Endothelial cell (in vitro differentiated cells): Measurements from ENCODE around the gene CPAMD8. TPM values are rescaled to one million over a fixed set of nuclear protein-coding genes. Genes with fewer than 3 reads are reported as not detected.

Experiments
- DNase-seq: peaks from one replicate; pipeline ENCODE4 v3.0.0; 2021; ENCODE audit warnings: low spot score
- H3K27ac Mint-ChIP-seq: one replicate; pipeline ENCODE4 v1.8.0; 2021; ENCODE audit warnings: mixed read lengths, inconsistent platforms; ENCODE audit not compliant: unreplicated experiment
- H3K27me3 Mint-ChIP-seq: one replicate; pipeline ENCODE4 v1.8.0; 2021; ENCODE audit warnings: mild to moderate bottlenecking, moderate library complexity, mixed read lengths, inconsistent platforms; ENCODE audit not compliant: unreplicated experiment
- H3K36me3 Mint-ChIP-seq: one replicate; pipeline ENCODE4 v1.8.0; 2021; ENCODE audit warnings: mild to moderate bottlenecking, low read depth, mixed read lengths, inconsistent platforms; ENCODE audit not compliant: unreplicated experiment
- H3K4me1 Mint-ChIP-seq: one replicate; pipeline ENCODE4 v1.8.0; 2021; ENCODE audit warnings: mild to moderate bottlenecking, mixed read lengths, inconsistent platforms; ENCODE audit not compliant: unreplicated experiment
- H3K4me3 Mint-ChIP-seq: one replicate; pipeline ENCODE4 v1.8.0; 2021; ENCODE audit warnings: mild to moderate bottlenecking, mixed read lengths, inconsistent platforms; ENCODE audit not compliant: unreplicated experiment
- H3K9me3 Mint-ChIP-seq: one replicate; pipeline ENCODE4 v1.8.0; 2021; ENCODE audit warnings: mixed read lengths, inconsistent platforms; ENCODE audit not compliant: unreplicated experiment
- CTCF ChIP-seq: fragments of 200-600 bp; sonication (generic); IDR thresholded peaks from one replicate; pipeline ENCODE4 v1.5.0; 2021; ENCODE audit warnings: antibody characterized with exemption; ENCODE audit not compliant: unreplicated experiment
- total RNA-seq: library from RNA; stranded (reverse); fragmentation: NEBNext Ultra II Directional; extraction: Animal tissue kit (Norgen Biotek cat#: 25700); gene quantifications from one replicate; pipeline ENCODE4 v1.2.1, GENCODE V29; 2021; ENCODE audit not compliant: unreplicated experiment

The CPAMD8 gene
- total RNA-seq, 1 donor from 2014 or later: 4.8 TPM

- H3K27me3 Mint-ChIP-seq: peaks cover 4% of the 10 kb centered on the region
- H3K4me3 Mint-ChIP-seq: peak overlapping the region; percentile 44
- peaks cover 25% of the 10 kb centered on the region for H3K36me3 Mint-ChIP-seq
- no peak for DNase-seq
- no peaks in the 10 kb centered on the region for H3K4me1 Mint-ChIP-seq
- TF ChIP-seq CTCF: no peak
- peaks cover 7% of the 10 kb centered on the region for H3K9me3 Mint-ChIP-seq
- H3K27ac Mint-ChIP-seq: no peak overlapping the region
Observed at GRCh38 chr19:16928916-16929315, 97.7 kb downstream of the CPAMD8 start.

GRCh38 chr19:16928351-16928750 lies 98.3 kb downstream of the CPAMD8 start:
- Mint-ChIP-seq H3K27me3 (peaks cover 4% of the 10 kb centered on the region), H3K36me3 (peaks cover 25% of the 10 kb centered on the region), H3K4me3 (no peak overlapping the region), H3K4me1 (no peaks in the 10 kb centered on the region), H3K27ac (no peak overlapping the region), H3K9me3 (peaks cover 7% of the 10 kb centered on the region)
- no peak for DNase-seq
- TF ChIP-seq CTCF: no peak

GRCh38 chr19:16927883-16928282 lies 98.7 kb downstream of the CPAMD8 start:
- Mint-ChIP-seq H3K9me3 (peaks cover 7% of the 10 kb centered on the region), H3K36me3 (peaks cover 25% of the 10 kb centered on the region), H3K4me3 (no peak overlapping the region), H3K4me1 (no peaks in the 10 kb centered on the region), H3K27ac (no peak overlapping the region), H3K27me3 (peaks cover 4% of the 10 kb centered on the region)
- no peak for TF ChIP-seq CTCF
- no peak for DNase-seq

GRCh38 chr19:16922949-16923348 lies 103.7 kb downstream of the CPAMD8 start:
- Mint-ChIP-seq H3K27me3 (peaks cover 6% of the 10 kb centered on the region), H3K4me3 (no peak overlapping the region), H3K4me1 (no peaks in the 10 kb centered on the region), H3K27ac (no peak overlapping the region), H3K9me3 (peaks cover 7% of the 10 kb centered on the region), H3K36me3 (peaks cover 11% of the 10 kb centered on the region)
- no peak for DNase-seq
- TF ChIP-seq CTCF: no peak

- no peak for TF ChIP-seq CTCF
- Mint-ChIP-seq H3K27ac (no peak overlapping the region), H3K9me3 (peaks cover 7% of the 10 kb centered on the region), H3K27me3 (peaks cover 6% of the 10 kb centered on the region), H3K36me3 (peaks cover 11% of the 10 kb centered on the region), H3K4me1 (no peaks in the 10 kb centered on the region), H3K4me3 (no peak overlapping the region)
- no peak for DNase-seq
Observed at GRCh38 chr19:16922592-16922934, 104.0 kb downstream of the CPAMD8 start.
